ENCODE measurements around the gene RB1. TPM values are rescaled to one million over a fixed set of nuclear protein-coding genes. Genes with fewer than 3 reads are reported as not detected.

The RB1 gene
- total RNA-seq, 1 experiment from 2014 or later: 18.8 TPM

- ATAC-seq (no peak), DNase-seq (ENCODE audit: low spot score) (no peak)
- Mint-ChIP-seq H3K27ac (no peak overlapping the region), H3K9me3 (no peaks in the 10 kb centered on the region), H3K27me3 (ENCODE audit: low read depth) (no peaks in the 10 kb centered on the region), H3K36me3 (no peaks in the 10 kb centered on the region), H3K4me1 (peaks cover 6% of the 10 kb centered on the region; the same call in 1 of the 2 replicates), H3K4me3 (no peak overlapping the region)
- ChIA-PET POLR2A (interaction anchor here (0.6 kb wide), 1 partner anchor 109 kb away, joined by 3 read pairs; no protein-coding TSS in a partner anchor), CTCF (no interaction called here)
- no peak for TF ChIP-seq ZNF219 (CRISPR knock-in tag; IDR thresholded peaks at IDR 0.05; ENCODE audit: borderline replicate concordance)
- no peak for TF ChIP-seq USF1 (CRISPR knock-in tag; IDR thresholded peaks at IDR 0.05)
- no peak for TF ChIP-seq PRDM15 (CRISPR knock-in tag; IDR thresholded peaks at IDR 0.05)
- TF ChIP-seq ZNF425 (CRISPR knock-in tag; conservative IDR thresholded peaks at IDR 0.05): no peak
- TF ChIP-seq AR (CRISPR knock-in tag; IDR thresholded peaks at IDR 0.05): no peak
Observed at GRCh38 chr13:48431987-48432615, 128.6 kb downstream of the RB1 start.

DNA sequence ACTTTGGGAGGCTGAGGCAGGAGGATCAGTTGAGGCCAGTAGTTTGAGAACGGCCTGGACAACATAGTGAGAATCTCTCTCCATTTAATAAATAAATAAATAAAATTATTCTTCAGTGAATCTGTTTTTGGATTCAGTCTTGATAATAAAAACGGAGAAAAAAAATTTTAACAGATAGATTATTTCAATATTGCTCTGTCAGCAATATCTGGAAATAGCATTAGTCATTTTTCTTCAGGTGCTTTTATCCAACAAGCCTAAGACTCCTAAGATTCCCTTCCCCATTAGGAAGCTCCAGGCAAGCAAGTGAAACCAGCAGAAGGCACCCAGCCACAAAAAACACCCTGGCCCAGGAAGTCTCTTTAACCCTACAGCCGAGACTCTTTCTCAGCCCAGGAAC, 130.6 kb downstream of the RB1 start:
- no peak for DNase-seq (ENCODE audit: low spot score)

More for the DNA sequence above, 130.6 kb downstream of the RB1 start:
- Mint-ChIP-seq H3K36me3 (no peaks in the 10 kb centered on the region), H3K4me3 (no peak overlapping the region), H3K4me1 (peaks cover 6% of the 10 kb centered on the region; the same call in 1 of the 2 replicates), H3K9me3 (no peaks in the 10 kb centered on the region), H3K27me3 (ENCODE audit: low read depth) (no peaks in the 10 kb centered on the region), H3K27ac (no peak overlapping the region)
- POLR2A ChIA-PET: no interaction called here
- ATAC-seq: no peak
- CTCF ChIA-PET: no interaction called here
- TF ChIP-seq ZNF396 (CRISPR knock-in tag; IDR thresholded peaks at IDR 0.05; ENCODE audit: borderline replicate concordance): no peak
- TF ChIP-seq ARID4B (CRISPR knock-in tag; IDR thresholded peaks at IDR 0.05; ENCODE audit: borderline replicate concordance): no peak
- no peak for TF ChIP-seq USF1 (CRISPR knock-in tag; IDR thresholded peaks at IDR 0.05)
- TF ChIP-seq HMGXB4 (CRISPR knock-in tag; IDR thresholded peaks at IDR 0.05): no peak
- TF ChIP-seq HMGA2 (CRISPR knock-in tag; IDR thresholded peaks at IDR 0.05): no peak
- no peak for TF ChIP-seq IRF2 (CRISPR knock-in tag; IDR thresholded peaks at IDR 0.05; ENCODE audit: borderline replicate concordance, low read depth)
